HG02759 (cell line): Measurements from ENCODE around the gene RABGAP1.

Experiments used
- ATAC-seq: cut with Tn5 transposase; IDR thresholded peaks from one replicate; pipeline ENCODE4 v1.9.1; 2021; ENCODE audit warnings: mild to moderate bottlenecking, moderate library complexity; ENCODE audit not compliant: unreplicated experiment

Gene RABGAP1

DNA sequence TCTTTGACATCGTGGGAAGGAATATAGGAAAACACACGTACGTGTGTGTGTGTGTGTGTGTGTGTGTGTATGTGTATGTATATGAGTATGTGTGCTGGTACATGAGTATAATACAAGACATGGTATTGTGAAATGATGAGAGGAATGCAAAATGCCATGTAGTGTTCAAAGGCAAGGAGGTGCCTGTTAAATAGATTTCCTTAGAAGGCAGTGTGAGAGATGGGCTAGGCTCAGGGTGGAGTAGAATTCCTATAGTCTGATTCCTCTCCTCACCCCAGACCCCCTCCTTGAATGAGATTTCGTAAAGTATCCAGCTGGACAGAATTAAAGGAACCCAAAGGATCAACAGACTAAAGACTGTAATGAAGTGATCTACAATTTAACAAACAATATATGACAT lies 103.8 kb downstream of the RABGAP1 start:
- ATAC-seq: no peak

DNA sequence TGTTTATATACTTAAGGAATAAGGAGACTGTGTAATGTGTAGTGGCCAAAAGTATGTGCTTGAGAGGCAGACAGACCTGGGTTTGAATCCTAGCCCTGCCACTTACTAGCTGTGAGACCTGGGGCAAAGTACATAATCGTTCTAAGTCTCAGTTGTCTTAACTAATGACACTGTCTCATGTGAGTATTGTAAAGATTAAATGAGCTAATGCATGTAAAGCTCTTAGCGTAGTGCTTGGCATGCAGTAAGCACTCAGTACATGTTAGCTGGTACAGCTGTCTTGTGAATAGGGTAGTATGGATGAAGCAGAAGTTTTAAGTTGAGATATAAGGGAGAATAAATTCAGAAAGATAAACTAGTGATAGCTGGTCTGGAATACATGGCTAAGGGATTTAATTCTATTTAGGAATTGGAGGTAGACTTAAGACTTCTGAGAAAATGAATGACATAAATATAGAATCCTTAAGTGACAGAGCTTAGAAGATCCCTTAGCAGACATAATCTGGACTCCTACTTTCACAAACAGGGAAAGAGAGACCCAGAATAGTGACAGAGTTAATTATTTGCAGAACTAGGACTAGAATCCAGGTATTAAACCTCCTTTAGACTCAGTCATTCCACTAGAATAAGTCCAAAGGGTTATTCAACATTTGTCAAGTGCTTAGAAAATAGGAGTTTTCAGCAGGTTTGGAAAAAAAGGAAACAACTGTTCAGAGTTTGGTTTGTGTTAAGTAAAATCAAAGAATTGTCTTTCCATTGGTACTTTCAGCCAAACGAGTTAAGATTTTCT lies 105.8 kb downstream of the RABGAP1 start:
- ATAC-seq: no peak

DNA sequence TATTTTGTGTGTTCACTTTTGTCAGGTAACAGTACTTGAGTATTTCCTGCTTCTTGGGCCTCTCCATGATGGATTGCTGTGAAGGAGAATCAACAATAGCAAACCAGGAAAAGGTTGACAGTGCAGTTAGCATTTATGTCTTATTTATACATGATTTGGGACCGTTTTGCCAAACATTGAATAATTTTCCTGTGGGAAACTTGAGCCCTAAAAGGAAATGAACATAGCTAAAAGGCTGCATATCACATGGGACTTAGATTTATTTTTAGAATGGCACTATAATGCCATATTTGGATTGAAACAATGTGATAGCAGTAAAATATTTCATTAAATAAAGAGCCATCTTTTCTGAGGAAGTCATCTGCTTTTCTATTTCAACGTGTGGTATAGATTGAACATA lies 107.9 kb downstream of the RABGAP1 start:
- no peak for ATAC-seq

DNA sequence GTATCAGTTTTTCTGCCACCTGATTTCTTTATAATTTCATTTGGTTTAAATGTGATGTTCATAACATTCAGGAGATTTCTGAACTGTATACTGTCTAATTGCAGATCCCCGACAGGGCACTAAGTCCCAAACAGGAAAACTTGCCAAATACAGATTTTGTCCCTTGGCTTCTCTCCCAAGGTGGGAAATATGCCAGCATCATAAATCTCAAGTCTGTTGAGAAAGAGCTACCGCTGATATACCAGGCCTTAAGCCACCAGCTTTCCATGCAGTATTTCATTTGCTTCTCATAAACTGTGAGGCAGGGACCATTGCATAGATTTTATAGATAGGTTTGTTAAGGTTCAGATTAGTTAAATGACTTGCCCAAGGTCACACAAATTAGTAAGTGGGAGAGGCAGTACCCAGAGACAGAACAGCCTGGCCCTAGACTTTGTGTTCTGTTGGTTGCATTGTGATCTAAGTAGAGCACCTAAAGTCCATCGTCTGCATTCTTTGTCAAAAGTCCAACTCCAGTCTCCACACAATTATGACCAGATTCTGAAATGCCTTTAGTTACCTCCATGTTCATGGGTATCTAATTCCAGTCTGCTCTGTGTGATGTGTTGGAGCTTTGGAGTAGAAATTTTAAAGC lies 108.9 kb downstream of the RABGAP1 start:
- no peak for ATAC-seq

DNA sequence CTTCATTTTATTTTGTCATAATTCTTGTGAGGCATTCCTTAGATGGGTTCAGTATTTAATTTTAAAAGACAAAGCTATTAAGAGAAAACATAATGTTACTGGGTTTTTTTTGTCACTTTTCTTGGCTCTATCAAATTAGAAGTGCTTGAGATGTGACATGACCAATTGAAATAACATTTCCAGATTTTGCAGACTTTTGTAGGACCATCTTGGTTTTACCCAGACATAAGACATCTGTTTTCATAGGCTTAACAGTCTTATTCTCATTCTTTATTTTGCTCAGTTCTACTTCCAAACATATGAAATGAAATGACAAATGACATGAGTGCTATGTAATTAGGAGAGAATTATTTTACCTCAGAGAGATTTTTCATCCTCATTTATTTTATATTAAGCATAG lies 112.2 kb downstream of the RABGAP1 start:
- no peak for ATAC-seq

DNA sequence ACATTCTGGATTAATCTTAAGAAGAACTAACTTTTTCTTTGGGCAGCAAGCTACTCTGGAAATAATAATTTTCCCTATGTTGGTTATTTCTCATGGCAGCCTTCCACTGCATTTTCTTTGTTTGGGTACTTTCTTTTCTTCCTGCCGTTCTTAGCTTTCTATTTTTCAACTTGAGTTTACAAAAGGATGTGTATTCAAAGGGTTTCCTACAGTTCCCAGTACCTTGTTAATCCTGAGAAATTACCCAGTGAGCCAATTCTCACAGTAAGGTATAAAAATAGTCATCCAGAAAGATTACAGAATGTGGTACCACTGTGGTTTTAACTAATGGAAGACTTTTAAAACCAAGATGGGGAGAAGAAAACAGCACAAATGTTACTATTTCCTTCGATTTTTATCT lies 112.9 kb downstream of the RABGAP1 start:
- no peak for ATAC-seq

DNA sequence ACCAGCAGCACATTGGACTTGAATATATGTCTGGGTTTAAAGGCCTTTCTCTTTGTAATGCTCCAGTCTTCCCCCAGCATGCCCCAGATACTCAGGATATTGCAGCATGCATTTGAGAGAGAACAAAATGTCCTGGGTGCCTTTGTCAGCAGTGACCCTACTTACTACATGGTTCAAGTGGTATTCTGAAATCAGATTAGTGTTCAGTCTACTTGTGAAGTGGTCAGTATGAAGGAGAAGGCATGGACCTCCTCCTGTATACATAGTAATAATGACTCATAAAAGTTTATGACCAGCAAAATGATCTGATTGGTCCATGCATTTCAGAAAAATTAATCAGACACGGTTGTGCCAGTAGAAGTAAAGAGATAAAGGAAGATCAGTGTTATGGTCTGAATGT lies 118.0 kb downstream of the RABGAP1 start:
- no peak for ATAC-seq

DNA sequence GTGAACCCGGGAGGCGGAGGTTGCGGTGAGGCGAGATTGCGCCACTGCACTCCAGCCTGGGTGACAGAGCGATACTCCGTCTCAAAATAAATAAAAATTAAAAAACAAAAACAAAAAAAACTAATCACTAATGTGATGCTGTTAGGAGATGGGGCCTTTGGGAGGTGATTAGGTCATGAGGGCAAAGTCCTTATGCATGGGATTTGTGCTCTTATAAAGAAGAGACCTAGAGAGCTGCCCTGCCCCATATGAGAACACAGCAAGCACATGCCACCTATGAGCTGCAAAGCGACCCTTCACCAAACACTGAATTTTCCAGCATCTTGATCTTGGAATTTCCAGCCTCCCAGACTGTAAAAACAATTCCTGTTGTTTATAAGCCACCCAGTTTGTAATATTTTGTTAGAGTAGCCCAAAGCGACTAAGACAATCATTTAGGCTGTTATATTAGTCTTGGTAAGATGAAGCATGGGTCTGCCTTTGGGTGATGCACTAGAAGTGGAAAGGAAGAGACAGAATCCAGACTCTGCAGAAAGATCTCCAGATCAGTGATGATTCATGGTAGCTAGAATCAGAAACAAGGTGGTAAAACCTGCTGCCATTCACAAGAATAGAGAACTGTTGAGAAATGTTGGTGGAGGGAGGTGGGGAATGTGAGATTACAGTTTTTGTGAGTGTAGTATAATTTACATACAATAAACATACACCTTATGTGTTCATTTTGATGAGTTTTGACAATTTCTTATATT lies 118.8 kb downstream of the RABGAP1 start:
- ATAC-seq: no peak

DNA sequence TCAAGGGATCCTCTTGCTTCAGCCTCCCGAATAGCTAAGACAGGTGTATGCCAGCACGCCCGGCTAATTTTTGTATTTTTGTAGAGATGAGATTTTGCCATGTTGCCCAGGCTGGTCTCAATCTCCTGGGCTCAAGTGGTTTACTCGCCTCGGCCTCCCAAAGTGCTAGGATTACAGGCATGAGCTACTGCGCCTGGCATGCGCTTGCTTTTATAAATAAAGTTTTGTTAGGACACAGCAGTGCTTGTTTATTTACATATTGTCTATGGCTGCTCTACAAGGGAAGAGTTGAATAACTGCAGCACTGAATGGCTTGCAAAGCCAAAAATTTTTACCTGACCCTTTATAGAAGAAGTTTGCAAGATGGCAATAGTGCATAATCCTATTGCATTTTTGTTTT lies 120.4 kb downstream of the RABGAP1 start:
- ATAC-seq: no peak

DNA sequence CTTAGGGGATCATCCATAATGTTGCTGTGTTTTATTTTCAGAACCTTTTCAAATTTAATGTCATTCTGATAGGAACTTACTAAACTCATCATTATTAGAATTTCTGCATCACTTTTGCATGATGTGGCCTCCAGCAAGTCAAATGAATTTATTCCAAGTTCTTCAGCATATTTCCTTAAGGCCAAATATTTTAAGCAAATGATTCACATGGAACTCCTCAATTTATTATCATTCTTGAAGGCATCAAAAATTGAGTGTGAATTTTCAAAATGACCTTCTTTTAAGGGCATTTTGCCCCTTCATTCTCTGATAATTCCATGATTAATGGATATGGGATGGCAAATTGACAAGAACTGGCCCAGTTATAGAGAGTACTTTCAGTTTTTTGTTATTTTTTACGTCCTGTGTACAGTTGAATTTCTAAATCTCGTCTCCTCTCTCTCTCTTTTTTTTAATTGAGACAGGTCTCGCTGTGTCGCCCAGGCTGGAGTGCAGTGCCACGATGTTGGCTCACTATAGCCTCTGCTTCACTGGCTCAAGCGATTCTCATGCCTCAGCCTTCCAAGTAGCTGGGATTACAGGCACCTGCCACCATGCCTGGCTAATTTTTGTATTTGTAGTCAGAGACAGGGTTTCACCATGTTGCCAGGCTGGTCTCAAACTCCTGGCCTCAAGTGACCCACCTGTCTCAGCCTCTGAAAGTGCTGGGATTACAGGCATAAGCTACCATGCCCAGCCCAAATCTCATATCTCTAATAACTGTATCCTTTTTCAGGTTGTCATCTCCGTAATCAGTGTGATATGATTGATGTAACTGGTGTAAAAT lies 121.7 kb downstream of the RABGAP1 start:
- ATAC-seq: no peak

DNA sequence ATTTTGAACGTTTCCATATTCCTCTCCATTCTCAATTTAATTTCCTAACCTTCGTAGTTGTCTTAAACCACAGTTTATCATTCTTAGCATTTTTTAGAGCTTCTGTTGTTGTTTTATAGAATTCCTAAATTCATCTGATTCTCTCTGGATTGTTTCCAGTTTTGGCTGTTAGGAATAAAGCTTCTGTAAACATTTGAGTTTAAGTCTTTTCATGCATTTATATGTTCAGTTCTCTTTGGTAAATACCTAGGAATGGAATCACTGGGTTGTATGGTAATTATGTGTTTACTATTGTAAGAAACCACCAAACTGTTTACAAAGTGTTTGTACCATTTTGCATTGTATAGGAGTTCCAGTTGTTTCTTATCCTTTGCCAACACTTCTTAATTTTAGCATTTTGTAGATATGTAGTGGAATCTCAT lies 122.4 kb downstream of the RABGAP1 start:
- no peak for ATAC-seq

DNA sequence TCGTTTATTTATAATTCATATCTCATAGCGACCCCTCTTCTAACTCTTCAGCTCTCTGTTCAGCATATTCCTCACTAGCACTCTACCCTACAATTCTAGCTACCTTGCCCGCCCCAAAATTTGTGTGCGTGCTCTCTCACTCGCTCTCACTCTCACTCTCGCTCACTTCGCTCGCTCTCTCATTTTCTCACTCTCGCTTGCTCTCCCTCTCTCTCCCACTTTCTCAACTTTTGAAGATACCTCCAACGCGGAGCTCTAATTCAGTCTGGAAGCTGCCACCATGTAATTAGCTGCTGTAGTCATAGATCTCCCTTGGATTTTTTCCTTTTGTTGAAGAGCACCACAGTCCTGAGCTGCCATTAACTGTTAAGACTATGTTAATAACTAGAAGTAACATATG lies 123.1 kb downstream of the RABGAP1 start:
- no peak for ATAC-seq

DNA sequence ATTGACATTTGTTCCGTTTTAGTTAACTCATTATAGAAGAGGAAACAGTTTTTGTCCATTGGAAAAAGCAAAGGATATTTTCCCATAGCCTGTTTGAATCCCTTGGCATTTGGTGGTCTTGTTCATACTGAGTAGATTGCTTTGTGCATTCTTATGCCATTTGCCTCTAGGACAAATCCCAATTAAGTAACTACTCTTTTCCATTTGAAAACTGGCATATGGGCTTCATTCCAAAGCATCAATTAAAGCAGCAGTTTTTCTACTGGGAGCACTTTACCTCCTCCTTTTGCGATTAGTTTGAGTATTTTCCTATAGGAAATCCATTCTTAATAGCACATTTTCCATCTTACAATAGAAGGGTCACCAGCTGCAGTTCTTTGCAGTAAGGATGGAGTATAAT lies 123.9 kb downstream of the RABGAP1 start:
- no peak for ATAC-seq

DNA sequence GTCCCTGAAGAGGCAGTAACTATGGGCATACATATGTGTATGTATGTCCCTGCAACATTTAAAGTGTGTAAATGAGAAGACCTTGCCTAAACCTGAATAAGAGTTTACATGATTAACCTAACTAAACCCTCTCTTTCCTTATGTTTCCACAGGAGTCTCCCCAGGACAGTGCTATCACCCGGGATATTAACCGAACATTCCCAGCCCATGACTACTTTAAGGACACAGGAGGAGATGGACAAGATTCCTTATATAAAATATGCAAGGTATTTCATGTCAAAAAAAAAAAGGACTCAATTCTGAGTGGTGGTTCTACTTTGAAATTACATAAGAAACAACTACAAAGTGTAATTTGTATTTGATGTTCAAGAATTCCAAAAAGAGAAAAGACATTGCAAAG lies 124.4 kb downstream of the RABGAP1 start:
- ATAC-seq: no peak

DNA sequence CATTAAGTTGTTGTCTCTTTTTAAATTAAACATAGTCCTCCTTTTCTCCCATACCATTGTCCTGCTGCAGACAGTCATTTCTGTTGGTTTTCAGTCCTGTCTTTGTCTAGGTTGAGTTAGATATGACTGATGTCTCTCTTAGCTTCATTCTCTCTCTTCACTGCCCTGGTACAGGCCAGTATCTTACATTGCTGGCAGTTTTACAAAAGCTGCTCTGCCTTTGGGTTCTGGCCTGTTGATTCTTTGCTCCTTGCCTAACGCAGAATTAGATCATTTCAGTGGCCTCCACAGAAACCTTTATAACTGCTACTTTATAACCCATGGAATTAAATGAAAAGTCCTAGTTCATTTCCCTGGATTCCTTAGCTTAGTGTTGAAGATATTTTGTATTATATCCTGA lies 126.3 kb downstream of the RABGAP1 start:
- ATAC-seq: no peak

DNA sequence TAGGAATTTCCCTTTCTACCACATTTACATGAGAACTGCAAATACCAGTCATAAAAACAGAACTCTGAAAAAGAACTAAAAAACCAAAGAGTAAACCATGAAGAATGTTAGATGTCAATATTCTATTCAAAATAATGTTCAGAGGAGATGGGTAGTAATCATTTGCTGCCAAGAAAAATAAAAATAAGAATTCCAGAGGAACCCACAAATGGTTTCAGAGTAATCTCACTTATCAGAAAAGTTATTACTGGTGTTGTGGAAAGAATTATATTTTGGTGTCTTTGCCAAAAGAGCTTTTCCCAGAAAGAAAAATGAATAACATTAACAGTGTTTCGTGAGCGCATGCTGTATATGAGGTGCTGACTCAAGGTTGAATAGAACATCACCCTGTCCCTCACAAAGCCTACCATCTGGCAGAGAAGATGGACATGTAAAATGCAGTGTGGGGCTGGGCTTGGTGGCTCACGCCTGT lies 128.2 kb downstream of the RABGAP1 start:
- no peak for ATAC-seq

DNA sequence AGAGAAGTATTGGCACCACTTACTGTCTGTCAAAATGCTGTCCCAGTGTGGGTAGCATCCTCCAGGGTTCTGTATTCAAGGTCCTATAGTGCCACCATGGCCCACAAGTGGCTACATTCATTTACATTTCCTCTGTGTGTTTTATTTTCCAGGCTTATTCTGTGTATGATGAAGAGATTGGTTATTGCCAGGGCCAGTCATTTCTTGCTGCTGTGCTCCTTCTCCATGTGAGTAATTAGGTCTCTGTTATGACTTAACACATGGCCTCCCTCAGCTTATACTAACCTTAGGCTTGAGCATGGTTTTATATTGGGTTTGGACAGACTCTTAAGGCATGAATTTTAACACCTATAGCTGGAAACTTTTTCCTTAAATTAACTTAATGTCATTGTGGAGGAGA lies 129.4 kb downstream of the RABGAP1 start:
- ATAC-seq: no peak

DNA sequence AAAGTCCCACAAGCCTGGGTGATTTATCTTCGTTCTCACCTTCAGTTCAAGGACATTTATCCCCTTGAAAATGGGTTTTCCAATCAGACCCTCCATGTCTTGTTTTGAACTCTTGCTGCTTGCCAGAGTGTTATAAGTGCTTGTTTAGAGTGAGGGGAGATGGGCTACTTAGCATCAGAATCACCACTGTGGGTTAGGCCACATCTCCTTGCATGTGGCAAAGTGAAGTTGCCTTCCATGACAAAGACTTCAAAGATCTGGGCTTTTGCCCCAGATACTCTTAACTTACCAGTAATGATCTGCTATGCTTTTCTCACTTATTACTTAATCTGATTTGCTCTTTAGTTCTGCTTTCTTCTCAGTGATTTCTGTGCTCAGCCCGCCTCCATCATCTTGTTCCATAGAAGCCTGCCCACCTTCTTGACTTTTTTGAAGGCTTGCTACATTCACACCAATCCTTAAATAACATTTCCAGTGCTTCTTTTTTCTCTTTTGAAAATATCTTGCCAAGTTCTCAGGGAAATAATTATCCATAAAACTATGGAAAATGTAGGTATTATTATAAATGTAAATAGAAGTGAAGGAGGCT lies 131.7 kb downstream of the RABGAP1 start:
- no peak for ATAC-seq

DNA sequence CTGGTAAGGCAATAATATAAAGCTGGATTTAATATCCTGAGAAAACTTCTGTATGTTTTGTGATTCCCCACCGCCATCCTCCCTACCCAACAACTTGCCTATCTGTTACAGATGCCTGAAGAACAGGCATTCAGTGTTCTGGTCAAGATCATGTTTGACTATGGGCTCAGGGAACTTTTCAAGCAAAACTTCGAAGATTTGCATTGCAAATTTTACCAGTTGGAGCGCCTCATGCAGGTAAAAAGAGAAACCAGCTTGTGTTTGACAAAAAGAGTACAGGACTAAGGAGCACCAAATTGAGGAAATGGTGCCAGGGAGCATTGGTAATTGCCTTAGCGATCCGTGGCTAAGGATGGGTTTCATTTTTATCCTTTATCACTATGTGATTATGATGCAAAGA lies 132.6 kb downstream of the RABGAP1 start:
- ATAC-seq: no peak

DNA sequence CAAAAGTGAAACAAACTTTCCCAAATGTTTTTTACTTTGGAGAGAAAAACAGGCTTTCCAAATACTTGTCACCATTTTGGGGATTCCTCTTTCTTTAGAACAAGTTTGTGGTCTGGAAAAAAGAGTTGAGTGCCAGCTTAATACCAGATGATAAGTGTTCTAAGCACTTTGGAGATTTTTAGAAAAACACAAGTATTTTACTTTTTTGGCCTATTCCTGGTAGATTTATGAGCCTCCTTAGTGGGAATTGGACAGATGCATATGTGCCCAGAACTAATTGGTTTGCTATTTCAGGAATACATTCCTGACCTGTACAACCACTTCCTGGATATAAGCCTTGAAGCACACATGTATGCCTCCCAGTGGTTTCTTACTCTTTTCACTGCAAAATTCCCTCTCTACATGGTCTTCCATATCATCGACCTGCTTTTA lies 133.2 kb downstream of the RABGAP1 start:
- no peak for ATAC-seq

DNA sequence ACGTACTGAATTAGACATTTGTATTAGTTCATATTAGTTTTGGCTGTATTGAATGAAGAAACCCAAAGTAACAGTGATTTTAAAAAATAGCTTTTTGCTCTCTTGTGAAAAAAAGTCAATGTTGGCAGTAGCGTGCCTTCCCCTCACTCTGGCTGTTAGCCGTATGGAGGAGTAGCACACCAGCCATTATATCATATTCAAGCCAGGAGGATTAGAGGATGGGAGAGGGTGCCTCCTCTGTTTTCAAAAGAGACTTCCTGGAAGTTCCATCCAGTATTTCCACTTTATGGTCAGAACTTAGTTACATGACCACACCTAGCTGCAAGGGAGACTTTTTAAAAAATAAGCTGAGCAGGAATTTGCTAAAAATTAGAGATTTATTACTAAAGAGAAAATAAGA lies 133.8 kb downstream of the RABGAP1 start:
- no peak for ATAC-seq
